Measurements from ENCODE around the gene ADH6. TPM values are rescaled to one million over a fixed set of nuclear protein-coding genes. Genes with fewer than 3 reads are reported as not detected.
"Not testable (repeated sequence)": the region's sequence is repeated elsewhere in the genome, so short reads cannot be mapped to it uniquely, and the experiment has no call there.

Gene ADH6
- not detected in 2 replicates for total RNA-seq (2014; rRNA removed; shearing (Covaris generic))

- DNase-seq (ENCODE audit: low read depth), result no peak
Observed at GRCh38 chr4:99219072-99219471, at the start of gene ADH6. Gene ADH6 (minus strand): TSS chr4:99219246. CDS start chr4:99219152, 94 bp downstream.

GRCh38 chr4:99264927-99265326, 45.9 kb upstream of the ADH6 start:
- no peak for DNase-seq (ENCODE audit: low read depth)

GRCh38 chr4:99252746-99253145, 33.7 kb upstream of the ADH6 start:
- no peak for DNase-seq (ENCODE audit: low read depth)

GRCh38 chr4:99248714-99249113, 29.7 kb upstream of the ADH6 start:
- DNase-seq (ENCODE audit: low read depth), result no peak

GRCh38 chr4:99235955-99236354, 16.9 kb upstream of the ADH6 start:
- no peak for DNase-seq (ENCODE audit: low read depth)

- DNase-seq (ENCODE audit: low read depth), result no peak
Observed at GRCh38 chr4:99234331-99235010, 15.4 kb upstream of the ADH6 start.

GRCh38 chr4:99233397-99233796, 14.4 kb upstream of the ADH6 start:
- not testable (repeated sequence) for DNase-seq (ENCODE audit: low read depth)

- not testable (repeated sequence) for DNase-seq (ENCODE audit: low read depth)
Observed at GRCh38 chr4:99228706-99229105, 9.7 kb upstream of the ADH6 start.

- DNase-seq (ENCODE audit: low read depth), result not testable (repeated sequence)
Observed at GRCh38 chr4:99227646-99228045, 8.6 kb upstream of the ADH6 start.

- no peak for DNase-seq (ENCODE audit: low read depth)
Observed at GRCh38 chr4:99221980-99222379, 2.9 kb upstream of the ADH6 start.

GRCh38 chr4:99219479-99219878, 433 bp upstream of the ADH6 start:
- DNase-seq (ENCODE audit: low read depth), result no peak

GRCh38 chr4:99215521-99215920, 3.5 kb downstream of the ADH6 start:
- DNase-seq (ENCODE audit: low read depth), result no peak

GRCh38 chr4:99210789-99211188, 8.3 kb downstream of the ADH6 start:
- DNase-seq (ENCODE audit: low read depth), result no peak

GRCh38 chr4:99209671-99210070, 9.4 kb downstream of the ADH6 start:
- DNase-seq (ENCODE audit: low read depth), result no peak

- no peak for DNase-seq (ENCODE audit: low read depth)
Observed at GRCh38 chr4:99208719-99209075, 10.3 kb downstream of the ADH6 start.

- no peak for DNase-seq (ENCODE audit: low read depth)
Observed at GRCh38 chr4:99207911-99208718, 10.9 kb downstream of the ADH6 start.

- DNase-seq (ENCODE audit: low read depth), result no peak
Observed at GRCh38 chr4:99207069-99207743, 11.8 kb downstream of the ADH6 start.

GRCh38 chr4:99205153-99205979, 13.7 kb downstream of the ADH6 start:
- no peak for DNase-seq (ENCODE audit: low read depth)

- no peak for DNase-seq (ENCODE audit: low read depth)
Observed at GRCh38 chr4:99202536-99202935, 16.5 kb downstream of the ADH6 start.

GRCh38 chr4:99202094-99202493, 17.0 kb downstream of the ADH6 start:
- DNase-seq (ENCODE audit: low read depth), result no peak

GRCh38 chr4:99201690-99202089, 17.4 kb downstream of the ADH6 start:
- DNase-seq (ENCODE audit: low read depth), result no peak

- no peak for DNase-seq (ENCODE audit: low read depth)
Observed at GRCh38 chr4:99200138-99200537, 18.9 kb downstream of the ADH6 start.

Measured in Daoy (cell line).